LNCAP (cell line): ENCODE data around the gene PPP1R14B.

Source experiments
- CTCF ChIP-seq: fragments of 450-650 bp; IDR thresholded peaks from 2 replicates; pipeline ENCODE4 v1.5.1; 2017; ENCODE audit warnings: mild to moderate bottlenecking

The PPP1R14B gene

GRCh38 chr11:64275841-64276240, 29.1 kb upstream of the PPP1R14B start:
- no peak for TF ChIP-seq CTCF

GRCh38 chr11:64275031-64275800, 28.5 kb upstream of the PPP1R14B start:
- TF ChIP-seq CTCF = no peak

GRCh38 chr11:64269540-64270220, 22.9 kb upstream of the PPP1R14B start:
- no peak for TF ChIP-seq CTCF

GRCh38 chr11:64268893-64269539, 22.3 kb upstream of the PPP1R14B start:
- no peak for TF ChIP-seq CTCF

GRCh38 chr11:64268025-64268892, 21.5 kb upstream of the PPP1R14B start:
- no peak for TF ChIP-seq CTCF

- TF ChIP-seq CTCF = no peak
Observed at GRCh38 chr11:64267207-64267945, 20.6 kb upstream of the PPP1R14B start.
